ENCODE results near the gene RPS14. TPM values are rescaled to one million over a fixed set of nuclear protein-coding genes. Genes with fewer than 3 reads are reported as not detected.

RPS14 gene
- total and polyA plus RNA-seq, 9 of the 15 experiments (the other 6 are each of a cell fraction or from before 2014, with no cell fraction given) = 1,824 to 5,983 (median 3,017) TPM

- Histone ChIP-seq H3K36me3 (ENCODE audit: control insufficient read depth, insufficient read depth, low read length) (peaks cover 11% of the 10 kb centered on the region; the same call in 2 of the 3 replicates), H3K4me1 (replicated peaks in 1 of 2; ENCODE audit: control insufficient read depth in 2 of 2, insufficient read depth in 2 of 2, low read length in 2 of 2) (peaks cover 0 to 7% of the 10 kb centered on the region in 2 experiments; a peak in 3 of 5 replicates), H3K4me3 (no peak overlapping the region), H3K4me2 (ENCODE audit: insufficient read depth, low read length) (peak overlapping the region; percentile 28; the same call in 1 of the 2 replicates), H3K79me2 (ENCODE audit: control insufficient read depth, insufficient read depth, low read length) (no peaks in the 10 kb centered on the region), H3K9me1 (ENCODE audit: control insufficient read depth, insufficient read depth, low read length) (no peaks in the 10 kb centered on the region), H4K20me1 (replicated peaks; ENCODE audit: control insufficient read depth, insufficient read depth, low read length) (peaks cover 5% of the 10 kb centered on the region; the same call in 1 of the 2 replicates), H3K9me3 (replicated peaks; ENCODE audit: control insufficient read depth, insufficient read depth, low read depth, low read length) (no peaks in the 10 kb centered on the region), H3K9ac (ENCODE audit: insufficient read depth in 1 of 2, low read depth in 2 of 2, low read length in 2 of 2) (no peak overlapping the region), H3K27me3 (ENCODE audit: control insufficient read depth in 2 of 2, insufficient read depth in 2 of 2, low read length in 2 of 2) (peaks cover 0 to 8% of the 10 kb centered on the region in 2 experiments; a peak in 1 of 5 replicates), H2AFZ (ENCODE audit: low read depth, low read length) (0 out of 2 replicates have a peak overlapping the region, but pooled peaks have one; percentile 52), H3K27ac (ENCODE audit: extremely low read depth, low read depth, low read length) (no peak overlapping the region)
- ChIA-PET CTCF (ENCODE audit: low intra/inter-chr PET ratio) (interaction anchor here (0.6 kb wide), 1 partner anchor 52 kb away, joined by 3 read pairs; no protein-coding TSS in a partner anchor), POLR2A (interaction anchor here (0.8 kb wide), 1 partner anchor 101 kb away, joined by 3 read pairs; no protein-coding TSS in a partner anchor)
- no peak for FAIRE-seq
- 27% methylated on average over 13 of the region's 13 CpGs for WGBS (ENCODE audit: insufficient coverage, low coverage, missing lambda C conversion rate)
- intact Hi-C loops (cut with micrococcal nuclease) (no loop called here), in situ Hi-C loops (cut with MboI) (no loop called here)
- peak; percentile 40 for ATAC-seq
- no TSS peak for BruUV-seq (replicated peaks)
- TF ChIP-seq ETV5 (CRISPR knock-in tag; IDR thresholded peaks at IDR 0.05; ENCODE audit: low read depth) (no peak), SP1 (CRISPR knock-in tag; IDR thresholded peaks at IDR 0.05) (no peak), KLF1 (tag; IDR thresholded peaks at IDR 0.05) (no peak), XRCC3 (IDR thresholded peaks at IDR 0.05) (no peak), ZNF347 (CRISPR knock-in tag; IDR thresholded peaks at IDR 0.05; ENCODE audit: low read depth) (no peak), ZNF449 (CRISPR knock-in tag; IDR thresholded peaks at IDR 0.05) (no peak), RBBP5 (IDR thresholded peaks at IDR 0.05; ENCODE audit: borderline replicate concordance, insufficient read depth, low read length, poor library complexity, severe bottlenecking) (no peak)
- no peak for DNase-seq (ENCODE audit: extremely low read depth in 1 of 4, low spot score in 3 of 4)
Measured at GRCh38 chr5:150407096-150407720, 42.3 kb downstream of the RPS14 start.
